Activated CD4-positive, CD25-positive, alpha-beta regulatory T cell treated with anti-CD3 and anti-CD28 coated beads, Interleukin-2, amount 50 U/mL, for 16 hours (primary cell): Measurements from ENCODE around the gene SRRD.
"Not testable (repeated sequence)": the region's sequence is repeated elsewhere in the genome, so short reads cannot be mapped to it uniquely, and the experiment has no call there.

ENCODE experiments used
- DNase-seq: peaks from one replicate; pipeline ENCODE4 v3.0.0-alpha.2; 2020; ENCODE audit warnings: low read depth, low spot score

SRRD gene

GRCh38 chr22:26483439-26484359 lies at the start of gene SRRD, which contains the start of gene HPS4:
TSS of gene SRRD (plus strand) at chr22:26483877. CDS start at chr22:26483891, 14 bp downstream.
TSS of gene HPS4 (minus strand) at chr22:26483783. CDS start at chr22:26481762, 2,021 bp downstream.
- DNase-seq, result peak; percentile 89

- DNase-seq, result no peak
Observed at GRCh38 chr22:26435327-26436093, 48.2 kb upstream of the SRRD start.

- no peak for DNase-seq
Observed at GRCh38 chr22:26436903-26437515, 46.7 kb upstream of the SRRD start.

GRCh38 chr22:26437694-26438392 lies 45.8 kb upstream of the SRRD start:
- DNase-seq, result no peak

- not testable (repeated sequence) for DNase-seq
Observed at GRCh38 chr22:26438776-26439175, 44.9 kb upstream of the SRRD start.

GRCh38 chr22:26439559-26439958 lies 44.1 kb upstream of the SRRD start:
- no peak for DNase-seq

GRCh38 chr22:26442086-26442756 lies 41.5 kb upstream of the SRRD start:
- DNase-seq, result no peak

GRCh38 chr22:26443901-26444690 lies 39.6 kb upstream of the SRRD start:
- DNase-seq, result no peak

- DNase-seq, result no peak
Observed at GRCh38 chr22:26444777-26445176, 38.9 kb upstream of the SRRD start.

- no peak for DNase-seq
Observed at GRCh38 chr22:26445577-26446275, 38.0 kb upstream of the SRRD start.

- DNase-seq, result no peak
Observed at GRCh38 chr22:26446808-26447515, 36.7 kb upstream of the SRRD start.

- DNase-seq, result no peak
Observed at GRCh38 chr22:26447584-26448329, 35.9 kb upstream of the SRRD start.

- no peak for DNase-seq
Observed at GRCh38 chr22:26448334-26448733, 35.3 kb upstream of the SRRD start.

- no peak for DNase-seq
Observed at GRCh38 chr22:26448941-26449340, 34.7 kb upstream of the SRRD start.

- no peak for DNase-seq
Observed at GRCh38 chr22:26450453-26451185, 33.1 kb upstream of the SRRD start.

- DNase-seq, result no peak
Observed at GRCh38 chr22:26452236-26453016, 31.3 kb upstream of the SRRD start.

GRCh38 chr22:26453216-26453615 lies 30.5 kb upstream of the SRRD start:
- no peak for DNase-seq
